Measurements from ENCODE around the gene DGAT2L6.
A peak's percentile ranks its signal among the peaks of the same experiment; 100 is the strongest.

Gene DGAT2L6

GRCh38 chrX:70176938-70177533 is at the start of gene DGAT2L6:
Gene DGAT2L6, plus strand, starts transcription at chrX:70177483. Its CDS starts 100 bp downstream, at chrX:70177583.
- Histone ChIP-seq H3K9me3 (ENCODE audit: insufficient read depth, low read depth, low read length) (no peaks in the 10 kb centered on the region), H3K9me2 (replicated peaks; ENCODE audit: low read depth, low read length) (no peaks in the 10 kb centered on the region), H3K4me1 (ENCODE audit: insufficient read depth, low read length, poor library complexity, severe bottlenecking) (no peaks in the 10 kb centered on the region), H3K79me2 (ENCODE audit: insufficient read depth, low read length) (no peaks in the 10 kb centered on the region), H3F3A (ENCODE audit: low read depth) (no peaks in the 10 kb centered on the region), H3K36me3 (ENCODE audit: insufficient read depth, low read length) (no peaks in the 10 kb centered on the region), H4K20me1 (ENCODE audit: insufficient read depth, low read length, poor library complexity, severe bottlenecking) (no peaks in the 10 kb centered on the region), H3K27me3 (ENCODE audit: insufficient read depth, low read length, poor library complexity, severe bottlenecking) (no peaks in the 10 kb centered on the region), H3K9ac (ENCODE audit: low read depth, low read length, poor library complexity, severe bottlenecking) (no peak within 1 kb of the TSS), H3K4me3 (ENCODE audit: low read length, poor library complexity, severe bottlenecking) (peak within 1 kb of the TSS; percentile 29), H2AFZ (ENCODE audit: low read length) (no peak within 1 kb of the TSS), H3K4me2 (ENCODE audit: low read depth, low read length, poor library complexity, severe bottlenecking) (peak within 1 kb of the TSS; percentile 56)
- no peak for TF ChIP-seq EZH2phosphoT487 (IDR thresholded peaks at IDR 0.05; ENCODE audit: borderline replicate concordance)
- no peak for TF ChIP-seq CTCF (conservative IDR thresholded peaks at IDR 0.05; ENCODE audit: low read length)

- Histone ChIP-seq H3K9me3 (ENCODE audit: insufficient read depth, low read depth, low read length) (no peaks in the 10 kb centered on the region), H4K20me1 (ENCODE audit: insufficient read depth, low read length, poor library complexity, severe bottlenecking) (no peaks in the 10 kb centered on the region), H3K27me3 (ENCODE audit: insufficient read depth, low read length, poor library complexity, severe bottlenecking) (no peaks in the 10 kb centered on the region), H3K4me2 (ENCODE audit: low read depth, low read length, poor library complexity, severe bottlenecking) (no peak overlapping the region), H2AFZ (ENCODE audit: low read length) (peak overlapping the region; percentile 33; the same call in 1 of the 2 replicates), H3K9ac (ENCODE audit: low read depth, low read length, poor library complexity, severe bottlenecking) (no peak overlapping the region), H3K79me2 (ENCODE audit: insufficient read depth, low read length) (no peaks in the 10 kb centered on the region), H3K4me1 (ENCODE audit: insufficient read depth, low read length, poor library complexity, severe bottlenecking) (peaks cover 24% of the 10 kb centered on the region), H3K9me2 (replicated peaks; ENCODE audit: low read depth, low read length) (no peaks in the 10 kb centered on the region), H3F3A (ENCODE audit: low read depth) (0 out of 2 replicates have a peak, but pooled peaks cover 2% of the 10 kb centered on the region), H3K36me3 (ENCODE audit: insufficient read depth, low read length) (no peaks in the 10 kb centered on the region), H3K4me3 (ENCODE audit: low read length, poor library complexity, severe bottlenecking) (no peak overlapping the region)
- no peak for TF ChIP-seq EZH2phosphoT487 (IDR thresholded peaks at IDR 0.05; ENCODE audit: borderline replicate concordance)
Measured at GRCh38 chrX:70128071-70128470, 49.2 kb upstream of the DGAT2L6 start.

GRCh38 chrX:70129816-70130215 is 47.5 kb upstream of the DGAT2L6 start:
- Histone ChIP-seq H3F3A (ENCODE audit: low read depth) (0 out of 2 replicates have a peak, but pooled peaks cover 2% of the 10 kb centered on the region), H3K4me3 (ENCODE audit: low read length, poor library complexity, severe bottlenecking) (no peak overlapping the region), H3K9me2 (replicated peaks; ENCODE audit: low read depth, low read length) (no peaks in the 10 kb centered on the region), H3K36me3 (ENCODE audit: insufficient read depth, low read length) (no peaks in the 10 kb centered on the region), H2AFZ (ENCODE audit: low read length) (peak overlapping the region; percentile 60), H3K9me3 (ENCODE audit: insufficient read depth, low read depth, low read length) (no peaks in the 10 kb centered on the region), H3K27me3 (ENCODE audit: insufficient read depth, low read length, poor library complexity, severe bottlenecking) (no peaks in the 10 kb centered on the region), H3K4me1 (ENCODE audit: insufficient read depth, low read length, poor library complexity, severe bottlenecking) (peaks cover 26% of the 10 kb centered on the region), H4K20me1 (ENCODE audit: insufficient read depth, low read length, poor library complexity, severe bottlenecking) (peaks cover 8% of the 10 kb centered on the region), H3K9ac (ENCODE audit: low read depth, low read length, poor library complexity, severe bottlenecking) (no peak overlapping the region), H3K4me2 (ENCODE audit: low read depth, low read length, poor library complexity, severe bottlenecking) (no peak overlapping the region), H3K79me2 (ENCODE audit: insufficient read depth, low read length) (peaks cover 11% of the 10 kb centered on the region)
- TF ChIP-seq CTCF (conservative IDR thresholded peaks at IDR 0.05; ENCODE audit: low read length) = no peak
- no peak for TF ChIP-seq EZH2phosphoT487 (IDR thresholded peaks at IDR 0.05; ENCODE audit: borderline replicate concordance)

GRCh38 chrX:70132224-70132623 is 45.1 kb upstream of the DGAT2L6 start:
- peaks cover 29% of the 10 kb centered on the region for H3K4me1 ChIP-seq (ENCODE audit: insufficient read depth, low read length, poor library complexity, severe bottlenecking)
- H3K9me2 ChIP-seq (replicated peaks; ENCODE audit: low read depth, low read length) = no peaks in the 10 kb centered on the region
- H3K9ac ChIP-seq (ENCODE audit: low read depth, low read length, poor library complexity, severe bottlenecking) = peak overlapping the region; percentile 82
- H3K4me3 ChIP-seq (ENCODE audit: low read length, poor library complexity, severe bottlenecking) = peak overlapping the region; percentile 98
- H3F3A ChIP-seq (ENCODE audit: low read depth) = 0 out of 2 replicates have a peak, but pooled peaks cover 2% of the 10 kb centered on the region
- peaks cover 30% of the 10 kb centered on the region for H3K79me2 ChIP-seq (ENCODE audit: insufficient read depth, low read length)
- no peaks in the 10 kb centered on the region for H3K9me3 ChIP-seq (ENCODE audit: insufficient read depth, low read depth, low read length)
- H4K20me1 ChIP-seq (ENCODE audit: insufficient read depth, low read length, poor library complexity, severe bottlenecking) = peaks cover 16% of the 10 kb centered on the region
- H3K36me3 ChIP-seq (ENCODE audit: insufficient read depth, low read length) = no peaks in the 10 kb centered on the region
- peak overlapping the region; percentile 93; the same call in 1 of the 2 replicates for H2AFZ ChIP-seq (ENCODE audit: low read length)
- TF ChIP-seq EZH2phosphoT487 (IDR thresholded peaks at IDR 0.05; ENCODE audit: borderline replicate concordance) (no peak), CTCF (conservative IDR thresholded peaks at IDR 0.05; ENCODE audit: low read length) (0 out of 2 replicates have a peak, but pooled peaks have one; percentile 24)
- no peaks in the 10 kb centered on the region for H3K27me3 ChIP-seq (ENCODE audit: insufficient read depth, low read length, poor library complexity, severe bottlenecking)
- H3K4me2 ChIP-seq (ENCODE audit: low read depth, low read length, poor library complexity, severe bottlenecking) = peak overlapping the region; percentile 97
